Trophoblast cell (in vitro differentiated cells and primary cell): ENCODE data around the gene SMARCE1.
A peak's percentile ranks its signal among the peaks of the same experiment; 100 is the strongest.

Experiments
- DNase-seq, 2 donors: peaks; one replicate each; pipeline ENCODE4 v3.0.0-alpha.2; 2016
- H2AFZ ChIP-seq: 2 replicates; pipeline ENCODE4 v1.6.1; 2013; ENCODE audit warnings: low read length, moderate library complexity, mild to moderate bottlenecking; ENCODE audit not compliant: insufficient read depth, poor library complexity
- H2AK5ac ChIP-seq: 2 replicates; pipeline ENCODE4 v1.6.1; 2013; ENCODE audit warnings: mild to moderate bottlenecking, low read length
- H2BK120ac ChIP-seq: 2 replicates; pipeline ENCODE4 v1.6.1; 2013; ENCODE audit warnings: low read length, mild to moderate bottlenecking, moderate library complexity; ENCODE audit not compliant: insufficient read depth, poor library complexity
- H2BK12ac ChIP-seq: 2 replicates; pipeline ENCODE4 v1.6.1; 2013; ENCODE audit warnings: mild to moderate bottlenecking, low read length, moderate library complexity
- H2BK5ac ChIP-seq: 2 replicates; pipeline ENCODE4 v1.6.1; 2013; ENCODE audit warnings: low read length, low read depth, moderate library complexity, mild to moderate bottlenecking; ENCODE audit not compliant: poor library complexity
- H3K14ac ChIP-seq: 2 replicates; pipeline ENCODE4 v1.6.1; 2013; ENCODE audit warnings: mild to moderate bottlenecking, low read length
- H3K18ac ChIP-seq: 2 replicates; pipeline ENCODE4 v1.6.1; 2013; ENCODE audit warnings: mild to moderate bottlenecking, low read length
- H3K23ac ChIP-seq: 2 replicates; pipeline ENCODE4 v1.6.1; 2013; ENCODE audit warnings: low read length
- H3K27ac ChIP-seq: 2 replicates; pipeline ENCODE4 v1.5.1; 2013; ENCODE audit warnings: low read depth, mild to moderate bottlenecking, inconsistent platforms, low read length, moderate library complexity
- H3K27me3 ChIP-seq: 2 replicates; pipeline ENCODE4 v1.6.1; 2013; ENCODE audit warnings: inconsistent platforms, mild to moderate bottlenecking, low read length, moderate library complexity; ENCODE audit not compliant: insufficient read depth
- H3K36me3 ChIP-seq, 2 experiments: 1 replicate in 1 of 2; 2 replicates in 1 of 2; pipeline ENCODE4 v1.6.1; 2013; ENCODE audit warnings: low read length in 2 of 2, mild to moderate bottlenecking in 2 of 2, moderate library complexity in 1 of 2; ENCODE audit not compliant: insufficient read depth in 2 of 2, control insufficient read depth in 1 of 2
- H3K4ac ChIP-seq: 2 replicates; pipeline ENCODE4 v1.6.1; 2013; ENCODE audit warnings: low read depth, mild to moderate bottlenecking, low read length, moderate library complexity
- H3K4me1 ChIP-seq, 2 experiments: 1 replicate in 1 of 2; 2 replicates in 1 of 2; pipeline ENCODE4 v1.6.1; 2013; ENCODE audit warnings: low read length in 2 of 2, mild to moderate bottlenecking in 2 of 2, moderate library complexity in 1 of 2; ENCODE audit not compliant: insufficient read depth in 2 of 2, control insufficient read depth in 1 of 2
- H3K4me2 ChIP-seq: 2 replicates; pipeline ENCODE4 v1.6.1; 2013; ENCODE audit warnings: inconsistent platforms, mild to moderate bottlenecking, low read length, moderate library complexity
- H3K4me3 ChIP-seq: 2 replicates; pipeline ENCODE4 v1.5.1; 2013; ENCODE audit warnings: mild to moderate bottlenecking, low read depth, low read length, inconsistent platforms
- H3K79me1 ChIP-seq: one replicate; pipeline ENCODE4 v1.6.1; 2013; ENCODE audit warnings: low read length
- H3K79me2 ChIP-seq: 2 replicates; pipeline ENCODE4 v1.6.1; 2013; ENCODE audit warnings: low read length, mild to moderate bottlenecking; ENCODE audit not compliant: control insufficient read depth, insufficient read depth, poor library complexity
- H3K9ac ChIP-seq: 2 replicates; pipeline ENCODE4 v1.6.1; 2013; ENCODE audit warnings: mild to moderate bottlenecking, low read length
- H3K9me3 ChIP-seq: 2 replicates; pipeline ENCODE4 v1.6.1; 2013; ENCODE audit warnings: low read depth, mild to moderate bottlenecking, control low read depth, inconsistent platforms, low read length; ENCODE audit not compliant: insufficient read depth
- H4K12ac ChIP-seq: 2 replicates; pipeline ENCODE4 v1.6.1; 2013; ENCODE audit warnings: low read depth, mild to moderate bottlenecking, low read length, moderate library complexity
- H4K8ac ChIP-seq: 2 replicates; pipeline ENCODE4 v1.6.1; 2013; ENCODE audit warnings: low read depth, mild to moderate bottlenecking, low read length, moderate library complexity
- H4K91ac ChIP-seq: one replicate; pipeline ENCODE4 v1.6.1; 2013; ENCODE audit warnings: low read depth, mild to moderate bottlenecking, low read length, moderate library complexity
- WGBS: extraction: QIAGEN DNeasy Blood & Tissue Kit; methylation state at CpG from one replicate; pipeline ENCODE4 v1.1.7; 2013; ENCODE audit warnings: missing lambda C conversion rate; ENCODE audit not compliant: insufficient read length, insufficient coverage; ENCODE audit errors: extremely low coverage; 5-methylcytosine and 5-hydroxymethylcytosine counted together

Gene SMARCE1

GRCh38 chr17:40671282-40671681, 23.7 kb upstream of the SMARCE1 start:
- no peak overlapping the region for H3K4me2 ChIP-seq
- no peak overlapping the region for H2BK120ac ChIP-seq
- H4K12ac ChIP-seq = no peak overlapping the region
- H3K27me3 ChIP-seq = no peaks in the 10 kb centered on the region
- no peaks in the 10 kb centered on the region for H3K4me1 ChIP-seq
- DNase-seq = no peak
- H4K8ac ChIP-seq = no peak overlapping the region
- H3K14ac ChIP-seq = no peak overlapping the region
- H2BK5ac ChIP-seq = no peak overlapping the region
- H3K79me1 ChIP-seq = no peaks in the 10 kb centered on the region
- H2AFZ ChIP-seq = peak overlapping the region; percentile 10
- H3K4me3 ChIP-seq = no peak overlapping the region
- WGBS = no CpG with 5 or more reads among the region's 4 CpGs
- H2AK5ac ChIP-seq = no peak overlapping the region
- H3K27ac ChIP-seq = no peak overlapping the region
- no peaks in the 10 kb centered on the region for H3K79me2 ChIP-seq
- H3K23ac ChIP-seq = no peak overlapping the region
- no peak overlapping the region for H4K91ac ChIP-seq
- no peak overlapping the region for H2BK12ac ChIP-seq
- H3K18ac ChIP-seq = no peak overlapping the region
- no peaks in the 10 kb centered on the region for H3K36me3 ChIP-seq
- H3K4ac ChIP-seq = no peak overlapping the region
- no peaks in the 10 kb centered on the region for H3K9me3 ChIP-seq
- H3K9ac ChIP-seq = peak overlapping the region; percentile 15

- Histone ChIP-seq H4K91ac (no peak overlapping the region), H3K27me3 (no peaks in the 10 kb centered on the region), H3K36me3 (no peaks in the 10 kb centered on the region), H4K8ac (no peak overlapping the region), H3K23ac (no peak overlapping the region), H2AK5ac (no peak overlapping the region), H3K9me3 (no peaks in the 10 kb centered on the region), H3K4me1 (no peaks in the 10 kb centered on the region), H2BK120ac (no peak overlapping the region), H3K27ac (no peak overlapping the region), H3K14ac (no peak overlapping the region), H3K79me1 (no peaks in the 10 kb centered on the region), H3K4me3 (no peak overlapping the region), H3K4ac (no peak overlapping the region), H2AFZ (no peak overlapping the region), H3K9ac (no peak overlapping the region), H3K18ac (no peak overlapping the region), H2BK5ac (no peak overlapping the region), H2BK12ac (no peak overlapping the region), H3K4me2 (no peak overlapping the region), H4K12ac (no peak overlapping the region), H3K79me2 (no peaks in the 10 kb centered on the region)
- DNase-seq = no peak
Measured at GRCh38 chr17:40666331-40666730, 18.7 kb upstream of the SMARCE1 start.

GRCh38 chr17:40664582-40665333, 17.1 kb upstream of the SMARCE1 start, which contains the start of gene KRT222:
Gene KRT222 (minus strand): TSS chr17:40665177. CDS start chr17:40665099, 78 bp downstream.
- Histone ChIP-seq H2BK120ac (no peak within 1 kb of the TSS), H4K12ac (no peak within 1 kb of the TSS), H2BK12ac (no peak within 1 kb of the TSS), H3K9ac (no peak within 1 kb of the TSS), H4K91ac (no peak within 1 kb of the TSS), H3K4me3 (no peak within 1 kb of the TSS), H3K18ac (no peak within 1 kb of the TSS), H3K4me1 (no peaks in the 10 kb centered on the region), H3K27ac (no peak within 1 kb of the TSS), H3K79me1 (no peaks in the 10 kb centered on the region), H3K14ac (no peak within 1 kb of the TSS), H2AK5ac (no peak within 1 kb of the TSS), H3K4ac (no peak within 1 kb of the TSS), H3K4me2 (peak within 1 kb of the TSS; percentile 62), H3K9me3 (no peaks in the 10 kb centered on the region), H3K27me3 (no peaks in the 10 kb centered on the region), H4K8ac (no peak within 1 kb of the TSS), H2AFZ (no peak within 1 kb of the TSS), H3K79me2 (no peaks in the 10 kb centered on the region), H3K23ac (no peak within 1 kb of the TSS), H2BK5ac (no peak within 1 kb of the TSS), H3K36me3 (no peaks in the 10 kb centered on the region)
- DNase-seq = no peak
- WGBS = no CpG with 5 or more reads among the region's 12 CpGs

GRCh38 chr17:40663252-40663651, 15.6 kb upstream of the SMARCE1 start:
- no peak overlapping the region for H3K4ac ChIP-seq
- H3K27me3 ChIP-seq = no peaks in the 10 kb centered on the region
- no peak overlapping the region for H3K4me2 ChIP-seq
- no peak overlapping the region for H3K9ac ChIP-seq
- WGBS = no CpG with 5 or more reads among the region's 3 CpGs
- no peak overlapping the region for H2BK5ac ChIP-seq
- H2BK120ac ChIP-seq = no peak overlapping the region
- no peak overlapping the region for H3K4me3 ChIP-seq
- no peaks in the 10 kb centered on the region for H3K79me1 ChIP-seq
- no peak overlapping the region for H3K27ac ChIP-seq
- H3K9me3 ChIP-seq = no peaks in the 10 kb centered on the region
- no peak overlapping the region for H4K8ac ChIP-seq
- no peaks in the 10 kb centered on the region for H3K36me3 ChIP-seq
- H2AK5ac ChIP-seq = no peak overlapping the region
- H4K91ac ChIP-seq = no peak overlapping the region
- H2AFZ ChIP-seq = no peak overlapping the region
- no peak overlapping the region for H3K18ac ChIP-seq
- H4K12ac ChIP-seq = no peak overlapping the region
- H3K79me2 ChIP-seq = no peaks in the 10 kb centered on the region
- H2BK12ac ChIP-seq = no peak overlapping the region
- no peak overlapping the region for H3K14ac ChIP-seq
- no peaks in the 10 kb centered on the region for H3K4me1 ChIP-seq
- peak in 1 of 2 donors; percentile 30 for DNase-seq
- H3K23ac ChIP-seq = no peak overlapping the region
